Activated CD4-positive, alpha-beta memory T cell treated with anti-CD3 and anti-CD28 coated beads, Interleukin-2, amount 10 ng/mL, durations not matched to agents 7 days and 5 days (primary cell): Measurements from ENCODE around the gene ABCB9. TPM values are rescaled to one million over a fixed set of nuclear protein-coding genes. Genes with fewer than 3 reads are reported as not detected.
"Not testable (repeated sequence)": the region's sequence is repeated elsewhere in the genome, so short reads cannot be mapped to it uniquely, and the experiment has no call there.

Source experiments
- CTCF ChIA-PET: fragments of 350-600 bp; sonication (Branson Sonifier 250); formaldehyde crosslinking; loops from one replicate; lab custom pipeline; 2021; ENCODE audit warnings: antibody characterized with exemption, inconsistent platforms; lab: Charles Lee
- POLR2A ChIA-PET: fragments of 350-600 bp; sonication (Branson Sonifier 250); formaldehyde crosslinking; loops from one replicate; lab custom pipeline; 2021; ENCODE audit warnings: antibody characterized with exemption; lab: Charles Lee
- DNase-seq: peaks from one replicate; pipeline ENCODE4 v3.0.0-alpha.2; 2020
- H3K27ac Mint-ChIP-seq: one replicate; pipeline ENCODE4 v1.8.0; 2021; ENCODE audit warnings: mild to moderate bottlenecking, mixed read lengths
- H3K27me3 Mint-ChIP-seq: one replicate; pipeline ENCODE4 v1.8.0; 2021; ENCODE audit warnings: mixed read lengths
- H3K36me3 Mint-ChIP-seq: one replicate; pipeline ENCODE4 v1.8.0; 2021; ENCODE audit warnings: low read depth, mixed read lengths
- H3K4me1 Mint-ChIP-seq: one replicate; pipeline ENCODE4 v1.8.0; 2021; ENCODE audit warnings: mixed read lengths
- H3K4me3 Mint-ChIP-seq: one replicate; pipeline ENCODE4 v1.8.0; 2021; ENCODE audit warnings: mild to moderate bottlenecking, mixed read lengths
- H3K9me3 Mint-ChIP-seq: one replicate; pipeline ENCODE4 v1.8.0; 2021; ENCODE audit warnings: mixed read lengths
- total RNA-seq, 2 experiments: library from RNA; stranded (reverse); gene quantifications; one replicate each; pipeline ENCODE4 v1.2.3, GENCODE V29; 2021

Gene ABCB9
- total RNA-seq, 2 experiments from 2014 or later = 3.2 to 3.3 TPM

DNA sequence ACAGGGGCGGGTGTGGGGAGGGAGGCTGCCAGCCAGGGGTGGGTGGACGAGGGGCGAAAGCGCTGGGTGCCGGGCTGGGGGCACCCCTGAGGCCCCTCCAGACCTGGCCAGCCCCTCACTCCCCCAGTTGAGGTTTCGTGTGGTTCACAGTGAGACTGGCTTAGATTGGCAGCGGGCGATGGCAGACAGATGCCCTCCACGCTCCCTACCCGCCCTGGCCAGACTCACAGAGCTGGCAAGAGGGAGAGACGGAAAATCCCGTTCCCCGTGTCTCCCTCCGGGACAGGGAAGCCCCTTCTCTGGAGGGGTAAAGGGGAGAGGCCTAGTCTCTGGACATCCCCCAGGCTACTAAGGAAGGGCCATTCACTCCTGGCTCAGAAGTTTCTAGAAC is 37.1 kb downstream of the ABCB9 start:
- DNase-seq = no peak
- Mint-ChIP-seq H3K4me1 (no peaks in the 10 kb centered on the region), H3K9me3 (no peaks in the 10 kb centered on the region), H3K4me3 (no peak overlapping the region), H3K36me3 (no peaks in the 10 kb centered on the region), H3K27ac (no peak overlapping the region), H3K27me3 (no peaks in the 10 kb centered on the region)
- CTCF ChIA-PET = no interaction called here
- POLR2A ChIA-PET = no interaction called here

DNA sequence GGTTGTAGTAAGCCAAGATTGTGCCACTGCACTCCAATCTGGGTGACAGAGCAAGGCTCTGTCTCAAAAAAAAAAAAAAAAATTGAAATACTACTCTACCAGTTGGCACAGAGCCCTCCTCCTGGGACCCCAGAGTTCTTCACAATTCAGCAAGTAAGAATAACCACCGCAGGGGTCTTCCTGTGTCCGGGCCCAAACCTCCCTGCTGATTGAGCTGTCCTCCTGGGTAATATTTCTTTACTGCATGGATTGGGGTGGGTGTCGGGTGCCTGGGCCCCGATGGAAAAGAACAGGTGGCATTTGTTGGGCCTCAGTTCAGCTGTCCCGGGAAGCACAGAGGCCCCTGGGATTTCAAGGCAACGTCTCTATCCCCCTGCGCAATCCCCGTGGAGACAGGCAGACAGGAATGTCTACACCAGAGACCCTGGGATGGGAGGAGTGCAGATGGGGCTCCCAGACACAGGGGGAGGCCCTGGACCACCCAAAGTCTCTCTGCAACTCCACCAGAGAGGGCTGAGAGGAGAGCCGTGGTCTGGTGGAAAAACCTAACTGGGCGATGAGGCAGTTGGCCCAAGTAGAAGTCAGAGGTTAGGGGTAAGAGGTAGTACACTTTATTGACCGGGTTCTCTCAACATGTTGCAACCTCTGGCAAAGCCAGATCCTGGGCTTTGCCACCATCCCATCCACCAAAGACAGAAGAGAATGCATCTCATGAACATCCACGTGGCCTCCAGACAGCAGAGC is 37.7 kb downstream of the ABCB9 start:
- Mint-ChIP-seq H3K36me3 (no peaks in the 10 kb centered on the region), H3K4me3 (no peak overlapping the region), H3K9me3 (no peaks in the 10 kb centered on the region), H3K27me3 (no peaks in the 10 kb centered on the region), H3K4me1 (no peaks in the 10 kb centered on the region), H3K27ac (no peak overlapping the region)
- no peak for DNase-seq
- ChIA-PET POLR2A (no interaction called here), CTCF (no interaction called here)

DNA sequence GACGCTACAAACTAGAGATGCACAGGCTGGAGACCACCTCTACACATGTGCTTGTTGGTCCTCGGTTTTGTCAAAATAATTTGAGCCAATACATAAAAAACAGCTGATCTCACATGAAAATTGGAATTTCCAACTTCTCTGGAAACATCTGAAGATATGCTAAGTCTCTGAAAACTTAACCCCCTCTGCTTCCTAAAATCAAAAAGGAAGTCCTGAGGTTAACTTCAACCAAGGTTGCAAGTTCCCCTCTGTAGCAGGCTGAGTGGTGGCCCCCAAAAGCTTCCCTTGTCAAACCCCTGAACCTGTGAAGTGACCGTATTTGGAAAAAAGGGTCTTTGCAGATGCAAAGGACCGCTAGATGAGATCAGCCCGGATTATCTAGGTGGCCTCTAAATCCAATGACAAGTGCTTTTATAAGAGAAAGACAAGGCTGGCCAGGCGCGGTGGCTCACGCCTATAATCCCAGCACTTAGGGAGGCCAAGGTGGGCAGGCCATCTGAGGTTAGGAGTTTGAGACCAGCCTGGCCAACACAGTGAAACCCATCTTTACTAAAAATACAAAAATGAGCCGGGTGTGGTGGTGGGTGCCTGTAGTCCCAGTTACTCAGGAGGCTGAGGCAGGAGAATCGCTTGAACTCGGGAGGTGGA is 38.4 kb downstream of the ABCB9 start:
- ChIA-PET CTCF (no interaction called here), POLR2A (no interaction called here)

GRCh38 chr12:122921917-122922316 is 44.3 kb downstream of the ABCB9 start:
- H3K27ac Mint-ChIP-seq = no peak overlapping the region
- no peak overlapping the region for H3K4me3 Mint-ChIP-seq
- POLR2A ChIA-PET = no interaction called here
- CTCF ChIA-PET = no interaction called here
- no peaks in the 10 kb centered on the region for H3K9me3 Mint-ChIP-seq
- H3K4me1 Mint-ChIP-seq = peaks cover 4% of the 10 kb centered on the region
- H3K27me3 Mint-ChIP-seq = no peaks in the 10 kb centered on the region
- no peak for DNase-seq
- no peaks in the 10 kb centered on the region for H3K36me3 Mint-ChIP-seq

More for the DNA sequence above, 38.4 kb downstream of the ABCB9 start:
- Mint-ChIP-seq H3K36me3 (no peaks in the 10 kb centered on the region), H3K27me3 (no peaks in the 10 kb centered on the region), H3K4me1 (no peaks in the 10 kb centered on the region), H3K27ac (no peak overlapping the region), H3K9me3 (no peaks in the 10 kb centered on the region), H3K4me3 (no peak overlapping the region)
- no peak for DNase-seq

GRCh38 chr12:122920687-122921086 is 45.6 kb downstream of the ABCB9 start:
- no peaks in the 10 kb centered on the region for H3K36me3 Mint-ChIP-seq
- H3K9me3 Mint-ChIP-seq = no peaks in the 10 kb centered on the region
- CTCF ChIA-PET = no interaction called here
- H3K4me3 Mint-ChIP-seq = no peak overlapping the region
- no peak overlapping the region for H3K27ac Mint-ChIP-seq
- H3K4me1 Mint-ChIP-seq = peaks cover 6% of the 10 kb centered on the region
- POLR2A ChIA-PET = interaction anchor here (0.6 kb wide), 1 partner anchor 20 kb away, joined by 3 read pairs; no protein-coding TSS in a partner anchor
- no peak for DNase-seq
- peaks cover 2% of the 10 kb centered on the region for H3K27me3 Mint-ChIP-seq

GRCh38 chr12:122918827-122919226 is 47.4 kb downstream of the ABCB9 start:
- Mint-ChIP-seq H3K4me1 (peaks cover 6% of the 10 kb centered on the region), H3K4me3 (no peak overlapping the region), H3K27ac (no peak overlapping the region), H3K36me3 (no peaks in the 10 kb centered on the region), H3K27me3 (peaks cover 3% of the 10 kb centered on the region), H3K9me3 (peaks cover 2% of the 10 kb centered on the region)
- ChIA-PET CTCF (no interaction called here), POLR2A (interaction anchor here (0.9 to 1.3 kb wide), 2 partner anchors 21 to 22 kb away, joined by 3 read pairs; partner anchors contain the start of gene VPS37B)
- no peak for DNase-seq

- Mint-ChIP-seq H3K4me1 (peaks cover 6% of the 10 kb centered on the region), H3K27me3 (peaks cover 3% of the 10 kb centered on the region), H3K4me3 (no peak overlapping the region), H3K36me3 (no peaks in the 10 kb centered on the region), H3K27ac (no peak overlapping the region), H3K9me3 (peaks cover 2% of the 10 kb centered on the region)
- ChIA-PET POLR2A (no interaction called here), CTCF (no interaction called here)
- no peak for DNase-seq
Measured at GRCh38 chr12:122917507-122918121, 48.6 kb downstream of the ABCB9 start.

DNA sequence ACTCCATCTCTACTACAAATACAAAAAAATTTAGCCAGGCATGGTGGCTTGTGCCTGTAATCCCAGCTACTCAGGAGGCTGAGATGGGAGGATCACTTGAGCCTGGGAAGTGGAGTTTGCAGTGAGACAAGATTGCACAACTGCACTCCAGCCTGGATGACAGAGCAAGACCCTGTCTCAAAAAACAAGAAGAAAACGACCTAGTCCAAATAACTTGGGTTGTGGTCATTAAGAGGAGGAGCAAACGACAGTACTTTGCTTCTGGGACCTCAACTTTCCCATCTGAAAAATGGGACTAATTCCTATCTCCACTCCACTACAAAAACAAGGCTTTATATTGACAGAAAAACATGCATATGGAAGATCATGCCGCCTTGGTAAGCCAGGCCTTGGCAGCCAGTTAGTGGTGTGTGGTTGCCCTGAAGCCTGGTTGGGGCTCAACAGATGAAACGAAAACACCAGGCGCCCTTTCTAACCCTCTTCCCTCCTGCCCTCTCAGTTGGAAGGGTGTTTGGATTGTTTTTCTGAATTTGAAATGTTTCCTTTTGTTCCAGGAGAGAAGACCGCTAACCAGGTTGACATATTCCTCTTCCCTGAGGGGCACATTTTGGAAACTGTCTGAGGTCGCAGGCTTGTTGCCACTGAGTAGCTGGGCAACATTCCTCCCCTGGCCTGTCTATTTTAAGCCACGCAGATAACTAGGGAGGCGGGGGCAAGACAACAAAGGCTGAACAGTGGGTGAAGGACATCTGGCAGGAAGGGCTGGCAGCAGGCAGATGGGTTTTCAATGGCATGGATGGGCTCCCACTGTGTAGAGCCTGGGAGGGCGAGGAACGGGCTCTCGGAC is 56.6 kb downstream of the ABCB9 start:
- ChIA-PET POLR2A (interaction anchor here (1.4 kb wide), 1 partner anchor 11 kb away, joined by 4 read pairs; no protein-coding TSS in a partner anchor), CTCF (no interaction called here)
- Mint-ChIP-seq H3K27me3 (peaks cover 14% of the 10 kb centered on the region), H3K36me3 (no peaks in the 10 kb centered on the region), H3K4me3 (no peak overlapping the region), H3K9me3 (peaks cover 2% of the 10 kb centered on the region), H3K27ac (no peak overlapping the region), H3K4me1 (no peaks in the 10 kb centered on the region)
- DNase-seq = no peak

DNA sequence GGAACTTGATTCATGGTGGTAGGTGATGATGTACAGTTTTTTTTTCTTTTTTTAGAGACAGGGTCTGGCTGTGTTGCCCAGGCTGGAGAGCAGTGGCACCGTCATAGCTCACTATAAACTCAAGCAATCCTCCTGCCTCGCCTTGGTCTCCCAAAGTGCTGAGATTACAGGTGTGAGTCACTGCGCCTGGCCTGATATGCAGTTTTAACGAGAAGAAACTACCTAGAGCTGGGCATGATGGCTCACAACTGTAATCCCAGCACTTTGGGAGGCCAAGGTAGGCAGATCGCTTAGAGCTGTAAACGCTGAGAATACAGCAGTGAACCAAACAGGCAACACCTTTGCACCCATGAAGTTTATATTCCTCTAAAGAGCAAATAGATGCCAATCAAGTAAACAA is 57.3 kb downstream of the ABCB9 start:
- ChIA-PET CTCF (no interaction called here), POLR2A (interaction anchor here (1.0 to 1.4 kb wide), 2 partner anchors 10 to 35 kb away, joined by 3 to 4 read pairs; no protein-coding TSS in a partner anchor)
- no peaks in the 10 kb centered on the region for H3K4me1 Mint-ChIP-seq
- H3K4me3 Mint-ChIP-seq = no peak overlapping the region
- no peaks in the 10 kb centered on the region for H3K9me3 Mint-ChIP-seq
- H3K36me3 Mint-ChIP-seq = no peaks in the 10 kb centered on the region
- peaks cover 13% of the 10 kb centered on the region for H3K27me3 Mint-ChIP-seq
- H3K27ac Mint-ChIP-seq = no peak overlapping the region
- no peak for DNase-seq

GRCh38 chr12:122905258-122905657 is 61.0 kb downstream of the ABCB9 start:
- H3K4me3 Mint-ChIP-seq, H3K36me3 Mint-ChIP-seq, H3K27ac Mint-ChIP-seq, POLR2A ChIA-PET, DNase-seq, H3K9me3 Mint-ChIP-seq, CTCF ChIA-PET: not testable (repeated sequence)
- peaks cover 21% of the 10 kb centered on the region for H3K27me3 Mint-ChIP-seq
- H3K4me1 Mint-ChIP-seq = peaks cover 16% of the 10 kb centered on the region

GRCh38 chr12:122903693-122904034 is 62.6 kb downstream of the ABCB9 start:
- no peaks in the 10 kb centered on the region for H3K36me3 Mint-ChIP-seq
- no peak overlapping the region for H3K4me3 Mint-ChIP-seq
- no peak for DNase-seq
- H3K27ac Mint-ChIP-seq = no peak overlapping the region
- no peaks in the 10 kb centered on the region for H3K9me3 Mint-ChIP-seq
- H3K4me1 Mint-ChIP-seq = peaks cover 32% of the 10 kb centered on the region
- ChIA-PET POLR2A (interaction anchor here (9.8 kb wide), 1 partner anchor 19 kb away, joined by 136 read pairs; no protein-coding TSS in a partner anchor), CTCF (interaction anchor here (0.6 kb wide), 1 partner anchor 360 kb away, joined by 4 read pairs; no protein-coding TSS in a partner anchor)
- peaks cover 13% of the 10 kb centered on the region for H3K27me3 Mint-ChIP-seq

DNA sequence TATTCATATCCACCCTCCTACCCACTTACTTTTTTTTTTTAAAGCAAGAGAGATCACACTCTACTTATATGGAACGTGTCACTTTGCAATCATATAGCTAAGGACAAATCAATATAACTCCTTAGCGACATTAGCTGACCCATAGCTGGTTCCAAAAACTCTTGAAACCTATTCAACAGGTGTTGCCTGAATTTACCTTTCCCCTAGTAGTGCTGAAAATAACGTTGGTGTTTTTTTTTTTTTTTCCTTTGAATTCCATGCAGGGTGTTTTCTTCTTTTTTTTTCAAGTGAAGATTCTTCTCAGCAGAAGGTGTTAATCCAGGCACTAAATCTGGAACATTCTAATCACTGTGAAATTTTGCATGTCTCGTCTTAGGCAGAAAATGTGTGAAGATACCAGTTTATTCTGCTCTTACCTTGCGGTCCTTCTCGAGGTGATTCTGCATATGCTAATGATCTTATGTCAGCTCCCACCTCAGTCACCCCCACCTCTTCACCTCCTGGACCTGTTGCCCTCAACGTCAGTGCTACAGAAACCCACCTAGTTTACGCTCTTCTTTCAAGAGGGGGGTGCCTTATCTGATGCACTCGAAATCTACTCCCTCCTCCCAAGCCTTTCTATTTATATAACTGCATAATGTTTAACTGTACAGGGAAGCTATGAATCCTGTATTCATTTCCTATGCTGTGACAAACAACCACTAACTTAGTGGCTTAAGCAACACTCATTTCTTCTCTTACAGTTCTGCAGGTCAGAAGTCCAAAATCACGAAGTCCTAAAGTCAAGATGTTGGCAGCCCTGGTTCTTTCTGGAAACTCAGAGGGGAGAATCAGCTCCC is 63.2 kb downstream of the ABCB9 start:
- Mint-ChIP-seq H3K27ac (no peak overlapping the region), H3K4me3 (no peak overlapping the region), H3K4me1 (peaks cover 38% of the 10 kb centered on the region), H3K36me3 (no peaks in the 10 kb centered on the region), H3K27me3 (peaks cover 13% of the 10 kb centered on the region), H3K9me3 (no peaks in the 10 kb centered on the region)
- no peak for DNase-seq
- ChIA-PET CTCF (interaction anchor here (0.6 to 0.7 kb wide), 2 partner anchors 270 to 360 kb away, joined by 4 read pairs; no protein-coding TSS in a partner anchor), POLR2A (interaction anchor here (9.8 kb wide), 1 partner anchor 18 kb away, joined by 136 read pairs; no protein-coding TSS in a partner anchor)
